ENCODE data around the gene KIAA1328.

KIAA1328 gene

GRCh38 chr18:37222354-37222998 is 393.5 kb downstream of the KIAA1328 start:
- 79% methylated on average over 2 of the region's 4 CpGs for WGBS
- no peaks in the 10 kb centered on the region for H3K9me3 ChIP-seq (ENCODE audit: insufficient read depth, low read depth, low read length)
- H3K27me3 ChIP-seq (ENCODE audit: insufficient read depth, low read length): peaks cover 53% of the 10 kb centered on the region
- no peaks in the 10 kb centered on the region for H3K36me3 ChIP-seq (ENCODE audit: insufficient read depth, low read length)
- H3K4me1 ChIP-seq (ENCODE audit: insufficient read depth, low read length): peaks cover 6% of the 10 kb centered on the region; the same call in 1 of the 2 replicates
- H3K4me3 ChIP-seq (ENCODE audit: low read length): no peak overlapping the region
- no peak overlapping the region for H3K27ac ChIP-seq (ENCODE audit: low read depth, low read length)
- H3K9ac ChIP-seq (ENCODE audit: low read depth, low read length): no peak overlapping the region

GRCh38 chr18:37222999-37223378 is 394.1 kb downstream of the KIAA1328 start:
- WGBS: 92% methylated on average over 5 of the region's 5 CpGs
- Histone ChIP-seq H3K4me1 (ENCODE audit: insufficient read depth, low read length) (peaks cover 6% of the 10 kb centered on the region; the same call in 1 of the 2 replicates), H3K4me3 (ENCODE audit: low read length) (no peak overlapping the region), H3K27ac (ENCODE audit: low read depth, low read length) (no peak overlapping the region), H3K9ac (ENCODE audit: low read depth, low read length) (no peak overlapping the region), H3K9me3 (ENCODE audit: insufficient read depth, low read depth, low read length) (no peaks in the 10 kb centered on the region), H3K36me3 (ENCODE audit: insufficient read depth, low read length) (no peaks in the 10 kb centered on the region), H3K27me3 (ENCODE audit: insufficient read depth, low read length) (peaks cover 48% of the 10 kb centered on the region)

- no peak overlapping the region for H3K27ac ChIP-seq (ENCODE audit: low read depth, low read length)
- no peaks in the 10 kb centered on the region for H3K9me3 ChIP-seq (ENCODE audit: insufficient read depth, low read depth, low read length)
- 75% methylated on average over 4 of the region's 4 CpGs for WGBS
These were observed 396.4 kb downstream of the KIAA1328 start for GRCh38 chr18:37225279-37225678.

GRCh38 chr18:37230768-37231167 is 401.8 kb downstream of the KIAA1328 start:
- Histone ChIP-seq H3K4me1 (ENCODE audit: insufficient read depth, low read length) (no peaks in the 10 kb centered on the region), H3K9ac (ENCODE audit: low read depth, low read length) (no peak overlapping the region), H3K27me3 (ENCODE audit: insufficient read depth, low read length) (peaks cover 4% of the 10 kb centered on the region; the same call in 1 of the 2 replicates), H3K9me3 (ENCODE audit: insufficient read depth, low read depth, low read length) (no peaks in the 10 kb centered on the region), H3K27ac (ENCODE audit: low read depth, low read length) (no peak overlapping the region), H3K36me3 (ENCODE audit: insufficient read depth, low read length) (no peaks in the 10 kb centered on the region), H3K4me3 (ENCODE audit: low read length) (no peak overlapping the region)
- 84% methylated on average over 3 of the region's 3 CpGs for WGBS

More at GRCh38 chr18:37225279-37225678, 396.4 kb downstream of the KIAA1328 start:
- Histone ChIP-seq H3K4me1 (ENCODE audit: insufficient read depth, low read length) (no peaks in the 10 kb centered on the region), H3K27me3 (ENCODE audit: insufficient read depth, low read length) (peaks cover 27% of the 10 kb centered on the region), H3K36me3 (ENCODE audit: insufficient read depth, low read length) (no peaks in the 10 kb centered on the region), H3K4me3 (ENCODE audit: low read length) (no peak overlapping the region), H3K9ac (ENCODE audit: low read depth, low read length) (no peak overlapping the region)

GRCh38 chr18:37231251-37231650 is 402.3 kb downstream of the KIAA1328 start:
- no peak overlapping the region for H3K9ac ChIP-seq (ENCODE audit: low read depth, low read length)
- no peaks in the 10 kb centered on the region for H3K4me1 ChIP-seq (ENCODE audit: insufficient read depth, low read length)
- H3K4me3 ChIP-seq (ENCODE audit: low read length): no peak overlapping the region
- no peak overlapping the region for H3K27ac ChIP-seq (ENCODE audit: low read depth, low read length)
- H3K27me3 ChIP-seq (ENCODE audit: insufficient read depth, low read length): peaks cover 4% of the 10 kb centered on the region; the same call in 1 of the 2 replicates
- no peaks in the 10 kb centered on the region for H3K36me3 ChIP-seq (ENCODE audit: insufficient read depth, low read length)
- 91% methylated on average over 2 of the region's 3 CpGs for WGBS
- no peaks in the 10 kb centered on the region for H3K9me3 ChIP-seq (ENCODE audit: insufficient read depth, low read depth, low read length)

GRCh38 chr18:37235583-37235982 is 406.7 kb downstream of the KIAA1328 start:
- H3K27ac ChIP-seq (ENCODE audit: low read depth, low read length): no peak overlapping the region
- whole genome bisulfite sequencing: 89% methylated on average over 2 of the region's 2 CpGs

GRCh38 chr18:37238282-37239108 is 409.6 kb downstream of the KIAA1328 start:
- Histone ChIP-seq H3K27ac (ENCODE audit: low read depth, low read length) (no peak overlapping the region), H3K9me3 (ENCODE audit: insufficient read depth, low read depth, low read length) (no peaks in the 10 kb centered on the region), H3K36me3 (ENCODE audit: insufficient read depth, low read length) (no peaks in the 10 kb centered on the region), H3K4me1 (ENCODE audit: insufficient read depth, low read length) (no peaks in the 10 kb centered on the region), H3K27me3 (ENCODE audit: insufficient read depth, low read length) (peaks cover 30% of the 10 kb centered on the region), H3K9ac (ENCODE audit: low read depth, low read length) (no peak overlapping the region), H3K4me3 (ENCODE audit: low read length) (no peak overlapping the region)
- WGBS: 88% methylated on average over 6 of the region's 6 CpGs

More at GRCh38 chr18:37235583-37235982, 406.7 kb downstream of the KIAA1328 start:
- no peaks in the 10 kb centered on the region for H3K9me3 ChIP-seq (ENCODE audit: insufficient read depth, low read depth, low read length)
- H3K27me3 ChIP-seq (ENCODE audit: insufficient read depth, low read length): 0 out of 2 replicates have a peak, but pooled peaks cover 5% of the 10 kb centered on the region
- no peak overlapping the region for H3K4me3 ChIP-seq (ENCODE audit: low read length)
- H3K36me3 ChIP-seq (ENCODE audit: insufficient read depth, low read length): no peaks in the 10 kb centered on the region
- no peaks in the 10 kb centered on the region for H3K4me1 ChIP-seq (ENCODE audit: insufficient read depth, low read length)
- H3K9ac ChIP-seq (ENCODE audit: low read depth, low read length): no peak overlapping the region

GRCh38 chr18:37242091-37242490 is 413.2 kb downstream of the KIAA1328 start:
- Histone ChIP-seq H3K4me1 (ENCODE audit: insufficient read depth, low read length) (no peaks in the 10 kb centered on the region; the same call in 1 of the 2 replicates), H3K9me3 (ENCODE audit: insufficient read depth, low read depth, low read length) (no peaks in the 10 kb centered on the region), H3K4me3 (ENCODE audit: low read length) (no peak overlapping the region), H3K27me3 (ENCODE audit: insufficient read depth, low read length) (peaks cover 51% of the 10 kb centered on the region), H3K9ac (ENCODE audit: low read depth, low read length) (no peak overlapping the region), H3K27ac (ENCODE audit: low read depth, low read length) (no peak overlapping the region), H3K36me3 (ENCODE audit: insufficient read depth, low read length) (no peaks in the 10 kb centered on the region)
- WGBS: 84% methylated on average over 6 of the region's 6 CpGs

GRCh38 chr18:37242826-37243560 is 414.1 kb downstream of the KIAA1328 start:
- 91% methylated on average over 4 of the region's 4 CpGs for WGBS
- Histone ChIP-seq H3K36me3 (ENCODE audit: insufficient read depth, low read length) (no peaks in the 10 kb centered on the region), H3K9ac (ENCODE audit: low read depth, low read length) (no peak overlapping the region), H3K27me3 (ENCODE audit: insufficient read depth, low read length) (peaks cover 51% of the 10 kb centered on the region), H3K4me1 (ENCODE audit: insufficient read depth, low read length) (peaks cover 2% of the 10 kb centered on the region; the same call in 1 of the 2 replicates), H3K27ac (ENCODE audit: low read depth, low read length) (no peak overlapping the region), H3K9me3 (ENCODE audit: insufficient read depth, low read depth, low read length) (no peaks in the 10 kb centered on the region), H3K4me3 (ENCODE audit: low read length) (no peak overlapping the region)

GRCh38 chr18:37243741-37244140 is 414.8 kb downstream of the KIAA1328 start:
- H3K9ac ChIP-seq (ENCODE audit: low read depth, low read length): no peak overlapping the region
- peaks cover 2% of the 10 kb centered on the region; the same call in 1 of the 2 replicates for H3K4me1 ChIP-seq (ENCODE audit: insufficient read depth, low read length)
- H3K4me3 ChIP-seq (ENCODE audit: low read length): peak overlapping the region; percentile 31; the same call in 1 of the 2 replicates
- H3K27me3 ChIP-seq (ENCODE audit: insufficient read depth, low read length): peaks cover 51% of the 10 kb centered on the region
- WGBS: 9% methylated on average over 36 of the region's 36 CpGs
- no peaks in the 10 kb centered on the region for H3K9me3 ChIP-seq (ENCODE audit: insufficient read depth, low read depth, low read length)
- no peaks in the 10 kb centered on the region for H3K36me3 ChIP-seq (ENCODE audit: insufficient read depth, low read length)
- H3K27ac ChIP-seq (ENCODE audit: low read depth, low read length): no peak overlapping the region

GRCh38 chr18:37244618-37245017 is 415.7 kb downstream of the KIAA1328 start:
- Histone ChIP-seq H3K27me3 (ENCODE audit: insufficient read depth, low read length) (peaks cover 51% of the 10 kb centered on the region), H3K27ac (ENCODE audit: low read depth, low read length) (no peak overlapping the region), H3K9me3 (ENCODE audit: insufficient read depth, low read depth, low read length) (no peaks in the 10 kb centered on the region), H3K9ac (ENCODE audit: low read depth, low read length) (no peak overlapping the region), H3K36me3 (ENCODE audit: insufficient read depth, low read length) (no peaks in the 10 kb centered on the region), H3K4me1 (ENCODE audit: insufficient read depth, low read length) (peaks cover 2% of the 10 kb centered on the region; the same call in 1 of the 2 replicates), H3K4me3 (ENCODE audit: low read length) (no peak overlapping the region)
- WGBS: 90% methylated on average over 13 of the region's 13 CpGs

Data from HUES64 (cell line).